ENCODE results near the gene KCNN3.

KCNN3 gene

DNA sequence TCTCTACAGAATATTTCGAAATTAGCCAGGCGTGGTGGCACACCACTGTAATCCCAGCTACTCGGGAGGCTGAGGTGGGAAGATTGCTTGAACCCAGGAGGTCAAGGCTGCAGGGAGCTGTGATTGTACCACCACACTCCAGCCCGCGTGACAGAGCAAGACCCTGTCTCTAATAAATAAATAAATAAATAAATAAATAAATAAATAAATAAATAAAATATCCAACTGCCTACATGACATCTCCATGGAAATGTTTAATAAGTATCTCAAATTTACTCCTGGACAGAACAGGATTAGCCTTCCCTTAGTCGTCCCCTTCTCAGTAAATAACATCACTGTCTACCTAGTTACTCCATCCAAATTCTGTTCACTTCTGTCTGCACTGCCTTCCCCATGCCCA is 29.0 kb upstream of the KCNN3 start (continued):
- TF ChIP-seq ZBTB1 (tag by site-specific recombination; IDR thresholded peaks at IDR 0.05) (no peak), GLI2 (tag by site-specific recombination; IDR thresholded peaks at IDR 0.05; ENCODE audit: borderline replicate concordance, low read depth) (no peak), HOXC10 (CRISPR knock-in tag; IDR thresholded peaks at IDR 0.05) (no peak), ZNF426 (tag by site-specific recombination; IDR thresholded peaks at IDR 0.05) (peak; percentile 56), ZNF23 (tag by site-specific recombination; IDR thresholded peaks at IDR 0.05; ENCODE audit: borderline replicate concordance) (no peak), ZNF530 (tag by site-specific recombination; IDR thresholded peaks at IDR 0.05; ENCODE audit: low read depth) (no peak), ZNF311 (tag by site-specific recombination; IDR thresholded peaks at IDR 0.05; ENCODE audit: borderline replicate concordance) (no peak), ZNF202 (tag by site-specific recombination; IDR thresholded peaks at IDR 0.05; ENCODE audit: borderline replicate concordance) (no peak), ZNF433 (tag by site-specific recombination; IDR thresholded peaks at IDR 0.05; ENCODE audit: low read depth) (no peak), SCRT1 (tag by site-specific recombination; IDR thresholded peaks at IDR 0.05; ENCODE audit: borderline replicate concordance) (no peak), ZNF16 (tag by site-specific recombination; IDR thresholded peaks at IDR 0.05; ENCODE audit: low read depth) (no peak), ZNF239 (tag by site-specific recombination; IDR thresholded peaks at IDR 0.05) (no peak), ZNF112 (tag by site-specific recombination; IDR thresholded peaks at IDR 0.05) (no peak), ZNF394 (tag by site-specific recombination; IDR thresholded peaks at IDR 0.05; ENCODE audit: borderline replicate concordance) (peak; percentile 70; the same call in 1 of the 2 replicates), ZNF223 (tag by site-specific recombination; IDR thresholded peaks at IDR 0.05) (no peak), ZNF791 (tag by site-specific recombination; IDR thresholded peaks at IDR 0.05) (no peak), ZNF292 (tag by site-specific recombination; IDR thresholded peaks at IDR 0.05; ENCODE audit: borderline replicate concordance, low read depth) (no peak), ZNF140 (tag by site-specific recombination; IDR thresholded peaks at IDR 0.05) (peak; percentile 52), ZNF660 (tag by site-specific recombination; IDR thresholded peaks at IDR 0.05) (no peak)
- TF ChIP-seq, protein P1, sequence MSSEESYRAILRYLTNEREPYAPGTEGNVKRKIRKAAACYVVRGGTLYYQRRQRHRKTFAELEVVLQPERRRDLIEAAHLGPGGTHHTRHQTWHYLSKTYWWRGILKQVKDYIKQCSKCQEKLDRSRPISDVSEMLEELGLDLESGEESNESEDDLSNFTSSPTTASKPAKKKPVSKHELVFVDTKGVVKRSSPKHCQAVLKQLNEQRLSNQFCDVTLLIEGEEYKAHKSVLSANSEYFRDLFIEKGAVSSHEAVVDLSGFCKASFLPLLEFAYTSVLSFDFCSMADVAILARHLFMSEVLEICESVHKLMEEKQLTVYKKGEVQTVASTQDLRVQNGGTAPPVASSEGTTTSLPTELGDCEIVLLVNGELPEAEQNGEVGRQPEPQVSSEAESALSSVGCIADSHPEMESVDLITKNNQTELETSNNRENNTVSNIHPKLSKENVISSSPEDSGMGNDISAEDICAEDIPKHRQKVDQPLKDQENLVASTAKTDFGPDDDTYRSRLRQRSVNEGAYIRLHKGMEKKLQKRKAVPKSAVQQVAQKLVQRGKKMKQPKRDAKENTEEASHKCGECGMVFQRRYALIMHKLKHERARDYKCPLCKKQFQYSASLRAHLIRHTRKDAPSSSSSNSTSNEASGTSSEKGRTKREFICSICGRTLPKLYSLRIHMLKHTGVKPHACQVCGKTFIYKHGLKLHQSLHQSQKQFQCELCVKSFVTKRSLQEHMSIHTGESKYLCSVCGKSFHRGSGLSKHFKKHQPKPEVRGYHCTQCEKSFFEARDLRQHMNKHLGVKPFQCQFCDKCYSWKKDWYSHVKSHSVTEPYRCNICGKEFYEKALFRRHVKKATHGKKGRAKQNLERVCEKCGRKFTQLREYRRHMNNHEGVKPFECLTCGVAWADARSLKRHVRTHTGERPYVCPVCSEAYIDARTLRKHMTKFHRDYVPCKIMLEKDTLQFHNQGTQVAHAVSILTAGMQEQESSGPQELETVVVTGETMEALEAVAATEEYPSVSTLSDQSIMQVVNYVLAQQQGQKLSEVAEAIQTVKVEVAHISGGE (tag by site-specific recombination; conservative IDR thresholded peaks at IDR 0.05; ENCODE audit: low read depth), result peak; percentile 57
- TF ChIP-seq, protein P2, sequence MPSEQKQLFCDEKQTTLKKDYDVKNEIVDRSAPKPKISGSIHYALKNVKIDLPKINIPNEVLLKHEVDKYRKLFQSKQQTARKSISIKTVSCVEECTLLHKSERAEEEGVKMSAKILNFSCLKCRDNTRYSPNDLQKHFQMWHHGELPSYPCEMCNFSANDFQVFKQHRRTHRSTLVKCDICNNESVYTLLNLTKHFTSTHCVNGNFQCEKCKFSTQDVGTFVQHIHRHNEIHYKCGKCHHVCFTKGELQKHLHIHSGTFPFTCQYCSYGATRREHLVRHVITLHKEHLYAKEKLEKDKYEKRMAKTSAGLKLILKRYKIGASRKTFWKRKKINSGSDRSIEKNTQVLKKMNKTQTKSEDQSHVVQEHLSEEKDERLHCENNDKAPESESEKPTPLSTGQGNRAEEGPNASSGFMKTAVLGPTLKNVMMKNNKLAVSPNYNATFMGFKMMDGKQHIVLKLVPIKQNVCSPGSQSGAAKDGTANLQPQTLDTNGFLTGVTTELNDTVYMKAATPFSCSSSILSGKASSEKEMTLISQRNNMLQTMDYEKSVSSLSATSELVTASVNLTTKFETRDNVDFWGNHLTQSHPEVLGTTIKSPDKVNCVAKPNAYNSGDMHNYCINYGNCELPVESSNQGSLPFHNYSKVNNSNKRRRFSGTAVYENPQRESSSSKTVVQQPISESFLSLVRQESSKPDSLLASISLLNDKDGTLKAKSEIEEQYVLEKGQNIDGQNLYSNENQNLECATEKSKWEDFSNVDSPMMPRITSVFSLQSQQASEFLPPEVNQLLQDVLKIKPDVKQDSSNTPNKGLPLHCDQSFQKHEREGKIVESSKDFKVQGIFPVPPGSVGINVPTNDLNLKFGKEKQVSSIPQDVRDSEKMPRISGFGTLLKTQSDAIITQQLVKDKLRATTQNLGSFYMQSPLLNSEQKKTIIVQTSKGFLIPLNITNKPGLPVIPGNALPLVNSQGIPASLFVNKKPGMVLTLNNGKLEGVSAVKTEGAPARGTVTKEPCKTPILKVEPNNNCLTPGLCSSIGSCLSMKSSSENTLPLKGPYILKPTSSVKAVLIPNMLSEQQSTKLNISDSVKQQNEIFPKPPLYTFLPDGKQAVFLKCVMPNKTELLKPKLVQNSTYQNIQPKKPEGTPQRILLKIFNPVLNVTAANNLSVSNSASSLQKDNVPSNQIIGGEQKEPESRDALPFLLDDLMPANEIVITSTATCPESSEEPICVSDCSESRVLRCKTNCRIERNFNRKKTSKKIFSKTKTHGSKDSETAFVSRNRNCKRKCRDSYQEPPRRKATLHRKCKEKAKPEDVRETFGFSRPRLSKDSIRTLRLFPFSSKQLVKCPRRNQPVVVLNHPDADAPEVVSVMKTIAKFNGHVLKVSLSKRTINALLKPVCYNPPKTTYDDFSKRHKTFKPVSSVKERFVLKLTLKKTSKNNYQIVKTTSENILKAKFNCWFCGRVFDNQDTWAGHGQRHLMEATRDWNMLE (tag by site-specific recombination; conservative IDR thresholded peaks at IDR 0.05; ENCODE audit: low read depth), result peak; percentile 68
- TF ChIP-seq, protein P3, sequence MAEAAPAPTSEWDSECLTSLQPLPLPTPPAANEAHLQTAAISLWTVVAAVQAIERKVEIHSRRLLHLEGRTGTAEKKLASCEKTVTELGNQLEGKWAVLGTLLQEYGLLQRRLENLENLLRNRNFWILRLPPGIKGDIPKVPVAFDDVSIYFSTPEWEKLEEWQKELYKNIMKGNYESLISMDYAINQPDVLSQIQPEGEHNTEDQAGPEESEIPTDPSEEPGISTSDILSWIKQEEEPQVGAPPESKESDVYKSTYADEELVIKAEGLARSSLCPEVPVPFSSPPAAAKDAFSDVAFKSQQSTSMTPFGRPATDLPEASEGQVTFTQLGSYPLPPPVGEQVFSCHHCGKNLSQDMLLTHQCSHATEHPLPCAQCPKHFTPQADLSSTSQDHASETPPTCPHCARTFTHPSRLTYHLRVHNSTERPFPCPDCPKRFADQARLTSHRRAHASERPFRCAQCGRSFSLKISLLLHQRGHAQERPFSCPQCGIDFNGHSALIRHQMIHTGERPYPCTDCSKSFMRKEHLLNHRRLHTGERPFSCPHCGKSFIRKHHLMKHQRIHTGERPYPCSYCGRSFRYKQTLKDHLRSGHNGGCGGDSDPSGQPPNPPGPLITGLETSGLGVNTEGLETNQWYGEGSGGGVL (tag by site-specific recombination; IDR thresholded peaks at IDR 0.05), result no peak
